Activated naive CD4-positive, alpha-beta T cell treated with anti-CD3 and anti-CD28 coated beads, Interleukin-2, amount 50 U/mL, for 72 hours (primary cell): ENCODE measurements around the gene RBP4. TPM values are rescaled to one million over a fixed set of nuclear protein-coding genes. Genes with fewer than 3 reads are reported as not detected.

Experiments
- ATAC-seq, 2 donors: fragments of 150-1000 bp; cut with Tn5 transposase; 2 replicates each; pipeline ENCODE4 v1.10.0; 2021; ENCODE audit warnings: mild to moderate bottlenecking in 2 of 2, moderate library complexity in 2 of 2
- DNase-seq, 2 donors: peaks; one replicate each; pipeline ENCODE4 v3.0.0; 2021 to 2022; ENCODE audit warnings: low spot score in 2 of 2
- H3K27ac Mint-ChIP-seq, 2 donors: one replicate each; pipeline ENCODE4 v1.8.0; 2022; ENCODE audit warnings: mild to moderate bottlenecking in 2 of 2, mixed read lengths in 2 of 2
- H3K36me3 Mint-ChIP-seq, 2 donors: one replicate each; pipeline ENCODE4 v1.8.0; 2022; ENCODE audit warnings: mixed read lengths in 2 of 2
- H3K9me3 Mint-ChIP-seq, 2 donors: one replicate each; pipeline ENCODE4 v1.8.0; 2022; ENCODE audit warnings: mixed read lengths in 2 of 2
- total RNA-seq, 2 donors: library from RNA; stranded (reverse); gene quantifications; one replicate each; pipeline ENCODE4 v1.2.3, GENCODE V29; 2022

RBP4 gene
- total RNA-seq, 2 donors from 2014 or later: not detected

DNA sequence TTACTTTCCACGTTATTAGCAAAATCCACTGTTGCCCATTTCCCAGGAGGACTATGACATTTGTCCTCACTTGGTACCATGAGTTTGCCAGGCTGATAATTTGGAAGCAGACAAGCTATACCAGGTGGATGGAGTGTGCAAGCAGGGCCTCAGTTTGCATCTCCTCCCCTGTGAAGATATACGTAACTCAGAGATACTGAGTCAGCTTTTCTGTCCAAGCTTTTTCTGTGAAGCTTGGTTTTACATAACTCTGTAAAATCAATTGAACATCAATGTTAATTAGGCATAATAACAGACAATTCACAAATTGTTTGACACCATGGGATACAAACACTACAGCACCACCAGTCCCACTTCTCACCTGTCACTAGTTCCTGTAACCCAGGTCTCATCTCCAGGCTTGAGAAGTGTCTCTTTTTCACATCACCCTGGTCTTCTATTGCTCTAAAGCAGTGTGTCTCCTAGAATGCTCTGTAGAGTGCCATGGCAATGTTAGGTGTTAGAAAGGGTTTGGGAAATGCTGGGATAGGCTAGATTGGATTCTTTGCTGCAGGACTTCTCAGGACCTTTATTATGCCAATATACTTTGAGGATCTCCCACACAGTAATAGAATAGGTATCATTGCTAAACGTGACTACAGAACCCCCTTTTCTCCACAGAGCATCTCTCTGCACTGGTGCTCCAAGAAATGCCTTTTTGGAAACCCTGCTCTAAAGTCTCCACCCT, 20.9 kb downstream of the RBP4 start:
- peaks cover 0 to 5% of the 10 kb centered on the region in 2 donors for H3K36me3 Mint-ChIP-seq
- H3K9me3 Mint-ChIP-seq: peaks cover 6 to 8% of the 10 kb centered on the region in 2 donors
- no peak for ATAC-seq
- no peak overlapping the region for H3K27ac Mint-ChIP-seq
- DNase-seq: no peak

DNA sequence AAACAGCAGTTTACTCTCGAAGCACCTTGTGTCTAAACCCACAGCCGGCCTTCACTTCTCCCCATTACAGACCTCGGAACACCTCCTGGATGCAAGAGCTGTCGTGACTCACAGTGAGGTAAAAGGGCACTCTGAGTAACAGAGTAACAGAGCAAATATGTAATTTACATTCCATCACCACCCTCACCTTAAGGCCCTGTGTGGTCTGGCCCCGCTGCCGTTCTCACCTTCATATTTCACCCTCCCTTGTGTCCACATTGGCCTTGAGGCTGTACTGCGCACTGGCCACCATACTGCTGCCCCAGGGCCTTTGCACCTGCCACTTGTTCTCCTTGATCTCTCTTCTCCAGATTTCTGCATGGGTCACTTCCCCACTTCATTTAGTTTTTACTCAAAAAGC, 21.9 kb downstream of the RBP4 start:
- no peak for DNase-seq
- no peak for ATAC-seq
- peaks cover 6 to 8% of the 10 kb centered on the region in 2 donors for H3K9me3 Mint-ChIP-seq
- H3K36me3 Mint-ChIP-seq: peaks cover 0 to 5% of the 10 kb centered on the region in 2 donors
- no peak overlapping the region for H3K27ac Mint-ChIP-seq

GRCh38 chr10:93577565-93577964, 23.5 kb downstream of the RBP4 start:
- ATAC-seq (no peak), DNase-seq (no peak)
- peaks cover 6 to 8% of the 10 kb centered on the region in 2 donors for H3K9me3 Mint-ChIP-seq
- no peak overlapping the region for H3K27ac Mint-ChIP-seq
- H3K36me3 Mint-ChIP-seq: peaks cover 0 to 5% of the 10 kb centered on the region in 2 donors

DNA sequence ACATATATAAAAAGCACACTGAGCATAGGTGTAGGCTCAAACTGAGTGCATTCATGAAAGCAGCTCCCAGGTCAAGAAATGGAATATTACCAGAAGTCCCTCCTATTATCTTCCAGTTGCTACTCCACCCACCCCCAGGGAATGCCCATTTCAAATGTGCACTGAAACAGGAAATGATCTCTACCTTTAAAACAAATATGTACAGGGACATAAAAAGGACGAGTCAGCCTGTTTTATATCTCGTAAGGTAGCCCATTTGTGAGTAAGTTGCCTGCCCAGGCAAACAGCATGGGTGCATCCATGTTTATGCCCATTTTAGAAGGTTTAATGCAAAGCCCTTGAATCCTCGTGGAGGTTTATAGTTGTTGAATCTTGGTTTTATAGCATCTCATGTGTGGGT, 24.1 kb downstream of the RBP4 start:
- ATAC-seq (no peak), DNase-seq (no peak)
- peaks cover 6 to 8% of the 10 kb centered on the region in 2 donors for H3K9me3 Mint-ChIP-seq
- no peak overlapping the region for H3K27ac Mint-ChIP-seq
- H3K36me3 Mint-ChIP-seq: peaks cover 0 to 5% of the 10 kb centered on the region in 2 donors

- H3K9me3 Mint-ChIP-seq: no peaks in the 10 kb centered on the region
- no peak for DNase-seq
- ATAC-seq: no peak
- no peaks in the 10 kb centered on the region for H3K36me3 Mint-ChIP-seq
- no peak overlapping the region for H3K27ac Mint-ChIP-seq
Measured at GRCh38 chr10:93573924-93574323, 27.1 kb downstream of the RBP4 start.

GRCh38 chr10:93573051-93573909, 27.8 kb downstream of the RBP4 start:
- Mint-ChIP-seq H3K27ac (no peak overlapping the region), H3K9me3 (no peaks in the 10 kb centered on the region), H3K36me3 (no peaks in the 10 kb centered on the region)
- no peak for DNase-seq
- ATAC-seq: no peak

DNA sequence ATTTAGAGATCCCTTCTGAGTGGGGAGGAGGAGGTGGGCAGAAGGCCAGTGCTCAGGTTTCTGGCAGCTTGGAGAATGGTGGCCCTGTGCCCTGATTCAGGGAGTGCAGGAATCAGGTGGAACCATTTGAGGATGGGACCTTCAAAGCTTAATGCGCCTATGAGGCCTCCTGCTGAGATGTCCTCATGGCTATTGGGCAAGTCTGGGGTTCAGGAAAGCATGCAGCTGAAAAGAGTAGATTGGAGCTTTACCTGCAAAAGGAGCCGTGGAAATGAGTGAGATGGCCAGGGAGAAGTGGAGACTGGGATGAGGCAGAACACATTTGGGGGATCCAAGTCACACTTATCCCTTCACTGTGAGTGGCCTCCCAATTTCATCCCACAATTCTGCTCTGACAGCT, 28.4 kb downstream of the RBP4 start:
- Mint-ChIP-seq H3K27ac (no peak overlapping the region), H3K9me3 (no peaks in the 10 kb centered on the region), H3K36me3 (no peaks in the 10 kb centered on the region)
- no peak for DNase-seq
- ATAC-seq: no peak

DNA sequence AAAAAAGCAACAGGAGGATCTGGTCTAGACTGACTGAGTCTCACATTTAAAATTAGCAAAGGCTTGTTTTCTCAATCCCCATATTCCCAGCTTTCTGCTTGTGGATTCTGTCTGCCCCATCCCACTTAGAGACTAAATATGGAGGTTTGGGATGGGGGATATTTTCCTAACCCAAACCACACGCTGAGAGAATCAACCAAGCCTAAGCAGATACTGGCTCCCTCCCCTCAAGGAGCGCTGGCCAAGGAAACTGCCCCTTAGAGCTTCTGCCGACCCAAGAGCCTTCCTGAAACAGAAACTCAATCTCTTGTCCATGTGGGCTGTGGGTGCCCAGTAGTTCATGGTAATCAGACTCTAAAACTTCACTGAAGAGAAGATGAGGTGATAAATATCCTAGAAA, 30.7 kb downstream of the RBP4 start:
- Mint-ChIP-seq H3K9me3 (no peaks in the 10 kb centered on the region), H3K27ac (no peak overlapping the region), H3K36me3 (no peaks in the 10 kb centered on the region)
- DNase-seq (no peak), ATAC-seq (no peak)

DNA sequence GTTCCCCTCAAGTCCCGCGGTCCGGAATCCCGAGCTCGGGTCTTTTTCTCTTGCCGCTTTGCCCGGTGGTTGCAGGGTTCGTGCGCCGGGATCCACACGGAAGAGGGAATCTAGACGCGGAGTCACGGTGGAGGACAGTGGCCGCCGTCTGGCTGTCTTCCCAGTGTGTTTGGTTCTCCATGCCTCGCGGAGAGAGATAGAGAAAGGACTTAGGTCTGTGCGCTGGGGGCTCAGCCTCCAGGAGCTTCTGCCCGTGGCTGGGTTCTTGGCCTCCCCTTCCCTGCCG, 33.0 kb downstream of the RBP4 start:
- H3K9me3 Mint-ChIP-seq: no peaks in the 10 kb centered on the region

DNA sequence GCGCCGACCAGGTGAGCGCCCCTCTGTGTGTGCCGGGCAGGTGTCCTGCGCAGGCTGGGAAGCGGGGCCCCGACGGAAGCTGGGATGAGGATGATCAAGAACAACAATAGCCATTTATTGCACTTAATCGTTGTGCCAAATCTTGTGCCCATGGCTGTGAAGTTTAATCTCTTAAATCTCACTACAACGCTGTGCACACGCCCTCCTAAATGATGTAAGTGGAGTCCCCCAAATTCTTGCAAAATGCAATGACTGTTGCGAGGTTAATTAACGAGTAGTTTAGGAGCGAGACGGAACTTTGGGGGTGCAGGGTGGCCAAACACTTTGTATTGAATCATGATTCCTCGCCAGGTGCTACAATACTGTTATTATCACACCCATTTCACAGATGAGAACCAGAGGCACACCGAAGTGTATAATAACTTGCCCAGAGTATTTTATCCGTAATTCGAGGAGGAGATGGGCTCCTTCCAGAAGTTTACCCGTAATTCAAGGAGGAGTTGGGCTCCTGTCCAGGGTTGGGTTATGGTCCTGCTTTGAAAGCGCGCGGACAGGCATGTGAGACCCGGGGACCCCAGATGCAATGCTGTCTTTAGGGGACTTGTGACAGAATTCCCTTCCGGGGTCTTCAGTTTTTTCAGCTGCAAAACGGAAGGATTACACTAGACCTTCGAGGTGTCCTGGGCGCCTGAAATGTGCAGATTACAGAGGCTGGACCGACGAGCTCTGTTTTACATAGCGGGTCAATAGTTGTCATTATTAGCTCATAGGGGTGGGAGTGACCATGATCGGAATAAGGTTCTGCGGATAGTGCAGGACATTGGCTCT, 33.5 kb downstream of the RBP4 start:
- Mint-ChIP-seq H3K27ac (no peak overlapping the region), H3K36me3 (no peaks in the 10 kb centered on the region), H3K9me3 (no peaks in the 10 kb centered on the region)
- no peak for ATAC-seq
- DNase-seq: no peak

More for the DNA sequence above, 33.0 kb downstream of the RBP4 start:
- Mint-ChIP-seq H3K27ac (no peak overlapping the region), H3K36me3 (no peaks in the 10 kb centered on the region)
- no peak for DNase-seq
- ATAC-seq: no peak

DNA sequence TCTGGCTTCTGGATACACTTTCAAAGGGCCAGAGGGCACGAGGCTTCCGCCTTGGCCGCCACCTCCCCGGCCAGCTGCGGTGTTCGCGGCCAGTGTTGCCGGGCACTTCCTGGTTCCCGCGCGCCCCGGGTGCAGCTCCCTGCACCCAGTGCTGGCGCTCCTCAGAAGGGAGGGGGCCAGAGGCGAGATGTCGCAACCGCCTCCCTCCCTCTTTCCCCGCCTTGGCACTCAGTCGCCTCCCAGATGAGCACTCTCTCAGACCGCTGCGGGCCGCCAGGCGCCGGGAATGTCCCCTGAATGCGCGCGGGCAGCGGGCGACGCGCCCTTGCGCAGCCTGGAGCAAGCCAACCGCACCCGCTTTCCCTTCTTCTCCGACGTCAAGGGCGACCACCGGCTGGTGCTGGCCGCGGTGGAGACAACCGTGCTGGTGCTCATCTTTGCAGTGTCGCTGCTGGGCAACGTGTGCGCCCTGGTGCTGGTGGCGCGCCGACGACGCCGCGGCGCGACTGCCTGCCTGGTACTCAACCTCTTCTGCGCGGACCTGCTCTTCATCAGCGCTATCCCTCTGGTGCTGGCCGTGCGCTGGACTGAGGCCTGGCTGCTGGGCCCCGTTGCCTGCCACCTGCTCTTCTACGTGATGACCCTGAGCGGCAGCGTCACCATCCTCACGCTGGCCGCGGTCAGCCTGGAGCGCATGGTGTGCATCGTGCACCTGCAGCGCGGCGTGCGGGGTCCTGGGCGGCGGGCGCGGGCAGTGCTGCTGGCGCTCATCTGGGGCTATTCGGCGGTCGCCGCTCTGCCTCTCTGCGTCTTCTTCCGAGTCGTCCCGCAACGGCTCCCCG, 34.4 kb downstream of the RBP4 start, which contains the start of gene FFAR4:
FFAR4 (plus strand) TSS at position 231 of the 842 bp plus-strand sequence; CDS start at position 287, 56 bp downstream.
- Mint-ChIP-seq H3K27ac (no peak within 1 kb of the TSS), H3K9me3 (no peaks in the 10 kb centered on the region), H3K36me3 (no peaks in the 10 kb centered on the region)
- DNase-seq (no peak), ATAC-seq (no peak)

- no peaks in the 10 kb centered on the region for H3K9me3 Mint-ChIP-seq
- H3K36me3 Mint-ChIP-seq: no peaks in the 10 kb centered on the region
- ATAC-seq: no peak
- no peak overlapping the region for H3K27ac Mint-ChIP-seq
- no peak for DNase-seq
Measured at GRCh38 chr10:93565446-93565845, 35.6 kb downstream of the RBP4 start.

DNA sequence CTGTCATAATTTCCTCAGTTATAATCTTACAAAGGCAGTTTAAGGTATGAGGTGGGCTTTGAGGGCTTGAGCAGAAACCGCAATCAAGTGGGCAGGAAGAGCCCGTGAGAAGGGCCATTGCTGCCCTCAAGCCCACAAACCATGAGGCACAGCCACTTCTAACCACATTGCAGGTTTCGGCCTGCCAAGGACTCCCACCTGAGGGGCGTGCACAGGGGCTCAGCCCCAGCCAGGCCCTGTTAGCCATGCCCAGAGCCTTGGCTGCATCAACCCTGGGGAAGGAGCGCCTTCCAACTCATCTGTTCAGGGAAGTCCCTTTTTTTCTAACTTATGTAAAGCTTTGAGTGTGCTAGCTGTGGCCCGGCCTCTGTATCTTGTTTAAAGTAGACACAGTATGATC, 40.5 kb downstream of the RBP4 start:
- ATAC-seq (no peak), DNase-seq (no peak)
- Mint-ChIP-seq H3K36me3 (no peaks in the 10 kb centered on the region), H3K27ac (no peak overlapping the region), H3K9me3 (no peaks in the 10 kb centered on the region)

DNA sequence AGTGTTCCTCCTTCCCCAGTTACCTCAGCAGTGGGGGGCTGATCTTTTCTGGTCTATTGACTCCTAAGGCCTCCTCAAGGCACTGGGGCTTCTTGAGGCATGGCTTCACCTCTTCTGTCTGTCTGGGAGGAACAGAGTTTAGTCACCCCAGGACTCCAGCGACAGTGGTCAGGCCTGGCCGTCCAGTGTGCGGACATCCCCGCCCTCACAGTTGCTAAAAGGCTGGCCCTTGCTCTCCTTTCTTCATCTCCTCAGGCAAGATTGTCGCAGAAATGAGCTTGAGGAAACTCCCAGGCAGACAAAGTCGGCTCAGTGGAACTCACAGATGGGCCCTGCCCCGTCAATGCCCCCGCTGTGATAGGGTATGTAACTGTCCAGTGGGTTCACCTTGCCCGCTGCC, 41.5 kb downstream of the RBP4 start:
- H3K36me3 Mint-ChIP-seq: no peaks in the 10 kb centered on the region

GRCh38 chr10:93554760-93555432, 46.1 kb downstream of the RBP4 start:
- H3K36me3 Mint-ChIP-seq: no peaks in the 10 kb centered on the region
- peak; percentile 63 to 70 for ATAC-seq
- peak in 1 of 2 donors; percentile 67 for DNase-seq
- no peak overlapping the region for H3K27ac Mint-ChIP-seq
- H3K9me3 Mint-ChIP-seq: no peaks in the 10 kb centered on the region

More for the DNA sequence above, 41.5 kb downstream of the RBP4 start:
- ATAC-seq (no peak), DNase-seq (no peak)
- H3K27ac Mint-ChIP-seq: no peak overlapping the region
- H3K9me3 Mint-ChIP-seq: no peaks in the 10 kb centered on the region

DNA sequence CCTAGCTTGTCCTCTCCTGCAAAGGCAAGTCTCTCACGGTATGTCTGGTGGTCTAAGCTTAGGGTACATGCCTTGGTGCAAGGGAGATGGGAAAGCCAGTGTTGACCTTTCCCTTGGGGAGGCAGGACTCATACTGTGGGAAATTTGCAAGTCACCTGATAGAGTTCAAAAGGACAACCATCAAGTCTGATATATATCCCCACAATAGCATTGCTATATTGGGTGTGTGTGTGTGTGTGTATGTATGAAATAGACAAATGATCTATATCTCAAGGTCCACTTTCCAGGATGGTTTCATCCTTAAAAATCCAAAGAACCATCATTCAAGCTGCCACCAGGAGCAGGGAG, 46.7 kb downstream of the RBP4 start:
- DNase-seq (no peak), ATAC-seq (no peak)
- no peaks in the 10 kb centered on the region for H3K9me3 Mint-ChIP-seq
- H3K36me3 Mint-ChIP-seq: no peaks in the 10 kb centered on the region
- no peak overlapping the region for H3K27ac Mint-ChIP-seq
